ENCODE data around the gene POLD1. TPM values are rescaled to one million over a fixed set of nuclear protein-coding genes. Genes with fewer than 3 reads are reported as not detected.
"Not testable (repeated sequence)": the region's sequence is repeated elsewhere in the genome, so short reads cannot be mapped to it uniquely, and the experiment has no call there.

Gene POLD1
- total RNA-seq, 1 donor from 2014 or later = 36.7 TPM

- H3K4me2 ChIP-seq = no peak overlapping the region
- H3K27me3 Mint-ChIP-seq (ENCODE audit: insufficient read depth, low read depth) = peaks cover 2% of the 10 kb centered on the region
- no peaks in the 10 kb centered on the region for H3K79me2 ChIP-seq (ENCODE audit: low read depth)
- TF ChIP-seq CTCF (IDR thresholded peaks at IDR 0.05) (peak; percentile 6), EZH2 (IDR thresholded peaks at IDR 0.05) (no peak)
- H3K9ac ChIP-seq = no peak overlapping the region
- H3K36me3 ChIP-seq = no peaks in the 10 kb centered on the region
- no peaks in the 10 kb centered on the region for H4K20me1 ChIP-seq (ENCODE audit: low read depth)
- peaks cover 10% of the 10 kb centered on the region for H3K36me3 Mint-ChIP-seq
- H3K4me3 Mint-ChIP-seq = no peak overlapping the region
- no peak overlapping the region for H3K4me3 ChIP-seq
- no peak overlapping the region for H3K27ac Mint-ChIP-seq
- H3K4me1 Mint-ChIP-seq = no peaks in the 10 kb centered on the region
- no peak overlapping the region for H2AFZ ChIP-seq (replicated peaks)
- DNase-seq (ENCODE audit: low spot score) = no peak
- H3K9me3 Mint-ChIP-seq = peaks cover 8% of the 10 kb centered on the region
- H3K27me3 ChIP-seq = no peaks in the 10 kb centered on the region
- H3K4me1 ChIP-seq = no peaks in the 10 kb centered on the region
- H3K9me3 ChIP-seq (ENCODE audit: low read depth) = no peaks in the 10 kb centered on the region
- H3K27ac ChIP-seq = no peak overlapping the region
- no peaks in the 10 kb centered on the region for H3F3A ChIP-seq (ENCODE audit: low read depth)
Observed at GRCh38 chr19:50349277-50350057, 34.7 kb upstream of the POLD1 start.

- H3K9me3 ChIP-seq (ENCODE audit: low read depth) = no peaks in the 10 kb centered on the region
- H3F3A ChIP-seq (ENCODE audit: low read depth) = no peaks in the 10 kb centered on the region
- no peak for DNase-seq (ENCODE audit: low spot score)
- H4K20me1 ChIP-seq (ENCODE audit: low read depth) = peaks cover under 1% of the 10 kb centered on the region
- H3K27me3 ChIP-seq = no peaks in the 10 kb centered on the region
- no peak overlapping the region for H3K4me3 ChIP-seq
- H3K36me3 Mint-ChIP-seq = no peaks in the 10 kb centered on the region
- H3K27ac ChIP-seq = no peak overlapping the region
- no peaks in the 10 kb centered on the region for H3K4me1 Mint-ChIP-seq
- no peak overlapping the region for H2AFZ ChIP-seq (replicated peaks)
- H3K9ac ChIP-seq = no peak overlapping the region
- H3K9me3 Mint-ChIP-seq = no peaks in the 10 kb centered on the region
- H3K27ac Mint-ChIP-seq = no peak overlapping the region
- H3K79me2 ChIP-seq (ENCODE audit: low read depth) = no peaks in the 10 kb centered on the region
- TF ChIP-seq CTCF (IDR thresholded peaks at IDR 0.05) = no peak
- no peak for TF ChIP-seq EZH2 (IDR thresholded peaks at IDR 0.05)
- TF ChIP-seq EZH2phosphoT487 (IDR thresholded peaks at IDR 0.05) = no peak
- H3K4me1 ChIP-seq = no peaks in the 10 kb centered on the region
- no peaks in the 10 kb centered on the region for H3K27me3 Mint-ChIP-seq (ENCODE audit: insufficient read depth, low read depth)
- H3K4me2 ChIP-seq = no peak overlapping the region
- H3K4me3 Mint-ChIP-seq = no peak overlapping the region
- no peaks in the 10 kb centered on the region for H3K36me3 ChIP-seq
Observed at GRCh38 chr19:50352242-50352641, 31.9 kb upstream of the POLD1 start.

GRCh38 chr19:50353487-50353880 lies 30.7 kb upstream of the POLD1 start:
- not testable (repeated sequence) for DNase-seq (ENCODE audit: low spot score); H3K27me3 ChIP-seq; H3K9me3 ChIP-seq (ENCODE audit: low read depth); H3K4me1 ChIP-seq; H3K27me3 Mint-ChIP-seq (ENCODE audit: insufficient read depth, low read depth); H3K9me3 Mint-ChIP-seq; H3K79me2 ChIP-seq (ENCODE audit: low read depth); H4K20me1 ChIP-seq (ENCODE audit: low read depth); H3K9ac ChIP-seq; H2AFZ ChIP-seq (replicated peaks); H3K4me3 Mint-ChIP-seq; H3K4me1 Mint-ChIP-seq; H3F3A ChIP-seq (ENCODE audit: low read depth); H3K36me3 ChIP-seq; H3K4me3 ChIP-seq; H3K27ac ChIP-seq; H3K4me2 ChIP-seq; H3K36me3 Mint-ChIP-seq; H3K27ac Mint-ChIP-seq

- peaks cover 9% of the 10 kb centered on the region for H3K36me3 Mint-ChIP-seq
- Histone ChIP-seq H3K4me1 (peaks cover 3% of the 10 kb centered on the region), H3K4me2 (no peak overlapping the region), H3K27me3 (no peaks in the 10 kb centered on the region), H2AFZ (replicated peaks) (no peak overlapping the region), H3K27ac (no peak overlapping the region), H3K9ac (no peak overlapping the region), H3K4me3 (no peak overlapping the region), H3K9me3 (ENCODE audit: low read depth) (no peaks in the 10 kb centered on the region), H3F3A (ENCODE audit: low read depth) (no peaks in the 10 kb centered on the region), H3K79me2 (ENCODE audit: low read depth) (no peaks in the 10 kb centered on the region), H4K20me1 (ENCODE audit: low read depth) (peaks cover 3% of the 10 kb centered on the region), H3K36me3 (no peaks in the 10 kb centered on the region)
- DNase-seq (ENCODE audit: low spot score) = no peak
- peaks cover 4% of the 10 kb centered on the region for H3K4me1 Mint-ChIP-seq
- no peak overlapping the region for H3K27ac Mint-ChIP-seq
- H3K9me3 Mint-ChIP-seq = peaks cover 2% of the 10 kb centered on the region
- H3K4me3 Mint-ChIP-seq = no peak overlapping the region
- H3K27me3 Mint-ChIP-seq (ENCODE audit: insufficient read depth, low read depth) = peaks cover 4% of the 10 kb centered on the region
- TF ChIP-seq EZH2phosphoT487 (IDR thresholded peaks at IDR 0.05) = no peak
- no peak for TF ChIP-seq EZH2 (IDR thresholded peaks at IDR 0.05)
- no peak for TF ChIP-seq CTCF (IDR thresholded peaks at IDR 0.05)
Observed at GRCh38 chr19:50356691-50357177, 27.4 kb upstream of the POLD1 start.

Data from neural progenitor cell (in vitro differentiated cells).